ENCODE data around the gene ZNF202. TPM values are rescaled to one million over a fixed set of nuclear protein-coding genes. Genes with fewer than 3 reads are reported as not detected.

ZNF202 gene
- total RNA-seq, 3 donors from 2014 or later, result 10.6 to 11.9 (median 11.1) TPM

DNA sequence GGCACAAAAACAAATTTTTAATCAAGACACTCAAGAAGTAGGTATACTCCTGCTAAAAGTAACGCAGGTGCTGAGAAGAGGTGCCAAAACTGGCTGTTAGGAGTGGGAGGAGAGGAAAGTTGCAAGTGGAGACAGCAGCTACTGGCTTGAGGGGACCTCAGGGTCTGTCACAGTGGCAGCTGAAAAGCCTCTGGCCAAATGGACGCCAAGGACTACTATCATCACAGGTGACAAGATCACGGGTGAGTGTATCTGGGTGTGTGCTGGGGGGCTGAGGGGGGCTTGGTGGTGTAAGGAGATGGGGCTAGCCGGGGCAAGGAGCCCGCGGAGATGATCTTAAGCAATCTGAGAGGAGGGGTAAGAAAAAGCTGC lies 687 bp downstream of the ZNF202 start:
- no peaks in the 10 kb centered on the region for H3K36me3 ChIP-seq (ENCODE audit: low read depth)
- intact Hi-C loops (cut with DNase I, micrococcal nuclease), result no loop called here
- H3K4me3 ChIP-seq, result peak overlapping the region; percentile 66
- DNase-seq, result no peak
- ATAC-seq, result peak; percentile 5
- peaks cover 11% of the 10 kb centered on the region for H3K4me1 ChIP-seq (ENCODE audit: low read depth)
- no peaks in the 10 kb centered on the region for H3K9me3 ChIP-seq
- TF ChIP-seq, protein P1, sequence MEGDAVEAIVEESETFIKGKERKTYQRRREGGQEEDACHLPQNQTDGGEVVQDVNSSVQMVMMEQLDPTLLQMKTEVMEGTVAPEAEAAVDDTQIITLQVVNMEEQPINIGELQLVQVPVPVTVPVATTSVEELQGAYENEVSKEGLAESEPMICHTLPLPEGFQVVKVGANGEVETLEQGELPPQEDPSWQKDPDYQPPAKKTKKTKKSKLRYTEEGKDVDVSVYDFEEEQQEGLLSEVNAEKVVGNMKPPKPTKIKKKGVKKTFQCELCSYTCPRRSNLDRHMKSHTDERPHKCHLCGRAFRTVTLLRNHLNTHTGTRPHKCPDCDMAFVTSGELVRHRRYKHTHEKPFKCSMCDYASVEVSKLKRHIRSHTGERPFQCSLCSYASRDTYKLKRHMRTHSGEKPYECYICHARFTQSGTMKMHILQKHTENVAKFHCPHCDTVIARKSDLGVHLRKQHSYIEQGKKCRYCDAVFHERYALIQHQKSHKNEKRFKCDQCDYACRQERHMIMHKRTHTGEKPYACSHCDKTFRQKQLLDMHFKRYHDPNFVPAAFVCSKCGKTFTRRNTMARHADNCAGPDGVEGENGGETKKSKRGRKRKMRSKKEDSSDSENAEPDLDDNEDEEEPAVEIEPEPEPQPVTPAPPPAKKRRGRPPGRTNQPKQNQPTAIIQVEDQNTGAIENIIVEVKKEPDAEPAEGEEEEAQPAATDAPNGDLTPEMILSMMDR (IDR thresholded peaks at IDR 0.05), result no peak

DNA sequence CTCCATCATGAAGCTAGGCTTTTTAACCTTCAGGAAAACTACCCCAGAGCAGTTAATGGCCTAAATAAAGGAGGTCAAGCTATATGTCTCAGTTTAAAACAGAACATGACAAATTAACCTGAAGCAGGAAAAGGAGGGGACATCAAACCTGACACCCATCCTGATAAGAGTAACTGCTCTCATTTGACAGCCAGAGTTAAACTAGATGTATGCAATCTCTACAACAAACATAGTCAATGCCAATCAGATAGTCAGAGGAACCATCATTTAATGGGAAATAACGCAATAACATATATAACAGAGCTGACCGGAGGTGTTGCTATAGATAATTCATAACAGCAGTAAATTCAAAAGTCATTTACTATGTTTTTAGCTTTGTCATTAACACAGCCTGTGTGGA lies 3.1 kb downstream of the ZNF202 start:
- Histone ChIP-seq H3K4me1 (ENCODE audit: low read depth) (peaks cover 11% of the 10 kb centered on the region), H3K9me3 (no peaks in the 10 kb centered on the region), H3K4me3 (no peak overlapping the region), H3K36me3 (ENCODE audit: low read depth) (no peaks in the 10 kb centered on the region)
- TF ChIP-seq, protein P1 (IDR thresholded peaks at IDR 0.05), result no peak
- DNase-seq, result no peak
- no peak for ATAC-seq
- intact Hi-C loops (cut with DNase I, micrococcal nuclease), result no loop called here

DNA sequence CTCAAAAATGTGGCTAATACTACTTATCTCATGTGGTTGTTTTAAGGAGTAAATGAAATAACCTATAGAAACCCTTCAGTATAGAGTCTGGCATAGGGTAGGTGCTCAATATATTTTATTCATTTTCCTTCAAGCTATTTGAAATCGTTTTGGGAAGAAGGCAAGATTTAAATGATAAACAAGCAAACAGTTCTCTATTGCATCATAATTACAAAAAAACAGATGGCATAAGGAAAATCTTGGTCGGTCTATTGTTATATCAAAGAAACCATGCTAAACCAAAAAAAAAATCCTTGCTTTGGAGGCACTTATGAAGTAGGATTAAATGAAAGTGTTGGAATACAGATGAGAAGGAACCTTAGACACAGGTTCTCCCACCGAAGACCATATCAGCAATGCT lies 4.7 kb downstream of the ZNF202 start:
- TF ChIP-seq, protein P1 (IDR thresholded peaks at IDR 0.05), result no peak
- ATAC-seq (no peak), DNase-seq (no peak)
- intact Hi-C loops (cut with DNase I, micrococcal nuclease), result no loop called here
- no peak overlapping the region for H3K4me3 ChIP-seq
- peaks cover 11% of the 10 kb centered on the region for H3K4me1 ChIP-seq (ENCODE audit: low read depth)
- H3K36me3 ChIP-seq (ENCODE audit: low read depth), result no peaks in the 10 kb centered on the region
- no peaks in the 10 kb centered on the region for H3K9me3 ChIP-seq

DNA sequence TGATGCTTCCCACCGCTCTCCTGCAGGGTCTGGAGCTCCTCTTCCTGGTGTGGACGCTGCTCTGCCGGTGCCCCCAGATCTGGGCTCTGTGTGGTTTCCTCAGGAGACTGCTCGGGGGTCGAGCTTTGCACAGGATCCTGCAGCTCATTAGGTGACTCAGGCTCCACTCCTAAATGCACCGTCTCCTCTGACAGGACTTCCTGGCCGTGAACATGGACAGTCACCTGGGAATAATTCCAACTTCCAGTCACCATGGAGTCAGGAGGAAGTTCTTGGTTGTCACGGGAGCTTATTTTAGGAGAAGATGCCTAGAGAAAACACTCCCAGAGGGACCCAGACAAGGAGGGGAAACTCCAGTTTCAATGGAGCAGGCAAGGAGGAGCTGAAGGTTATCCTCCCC lies 11.9 kb downstream of the ZNF202 start:
- no peaks in the 10 kb centered on the region for H3K4me1 ChIP-seq (ENCODE audit: low read depth)
- no peak overlapping the region for H3K4me3 ChIP-seq
- intact Hi-C loops (cut with DNase I, micrococcal nuclease), result no loop called here
- DNase-seq (no peak), ATAC-seq (no peak)
- no peaks in the 10 kb centered on the region for H3K9me3 ChIP-seq
- peaks cover 23% of the 10 kb centered on the region for H3K36me3 ChIP-seq (ENCODE audit: low read depth)
- TF ChIP-seq, protein P1 (IDR thresholded peaks at IDR 0.05), result no peak

DNA sequence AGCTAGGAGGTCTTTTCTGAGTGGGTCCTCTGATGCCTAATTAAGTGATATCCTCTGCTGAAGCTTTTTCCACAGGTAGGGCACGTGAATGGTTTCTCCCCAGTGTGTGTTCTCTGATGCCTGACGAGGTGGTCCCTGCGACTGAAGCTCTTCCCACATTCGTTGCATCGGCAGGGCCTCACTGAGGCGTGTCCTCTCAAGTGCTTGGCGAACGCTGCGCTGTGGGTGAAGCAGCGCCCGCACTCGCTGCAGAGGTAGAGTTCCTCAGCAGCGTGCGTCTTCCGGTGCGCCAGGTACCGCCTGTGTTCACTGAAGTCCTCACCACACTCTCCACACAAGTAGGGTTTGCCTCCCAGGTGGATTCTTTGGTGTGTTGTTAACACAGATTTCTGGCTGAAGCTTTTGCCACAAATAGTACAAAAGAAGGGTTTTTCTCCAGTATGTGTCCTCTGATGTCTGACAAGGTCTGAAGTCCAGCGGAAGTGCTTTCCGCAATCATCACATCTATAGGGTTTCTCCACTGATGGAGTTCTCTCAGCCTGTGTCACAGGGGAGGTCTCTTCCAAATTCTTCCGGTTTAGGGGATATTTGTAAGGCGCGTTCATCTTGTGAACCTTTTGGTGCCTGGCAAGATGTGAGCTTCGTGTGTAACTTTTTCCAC lies 15.3 kb downstream of the ZNF202 start:
- TF ChIP-seq, protein P1 (IDR thresholded peaks at IDR 0.05), result no peak
- intact Hi-C loops (cut with DNase I, micrococcal nuclease), result no loop called here
- H3K36me3 ChIP-seq (ENCODE audit: low read depth), result peaks cover 23% of the 10 kb centered on the region

DNA sequence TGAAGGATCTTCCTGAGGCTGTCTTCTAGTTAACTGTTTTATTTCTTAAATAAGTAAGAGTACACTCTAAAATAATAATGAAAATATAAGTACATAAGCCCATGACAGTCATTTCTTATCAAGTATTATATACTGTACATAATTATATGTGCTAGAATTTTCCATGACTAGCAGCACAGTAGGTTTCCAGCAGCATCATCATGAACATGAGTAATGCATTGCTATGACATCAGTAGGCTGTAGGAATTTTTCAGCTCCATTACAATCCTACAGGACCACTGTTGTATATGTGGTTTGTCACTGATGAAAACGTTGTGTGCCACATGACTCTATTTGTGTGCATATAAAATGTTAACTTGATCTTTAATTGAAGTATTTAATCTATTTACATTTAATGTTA lies 22.0 kb downstream of the ZNF202 start:
- Histone ChIP-seq H3K4me3 (no peak overlapping the region), H3K9me3 (no peaks in the 10 kb centered on the region), H3K4me1 (ENCODE audit: low read depth) (no peaks in the 10 kb centered on the region), H3K36me3 (ENCODE audit: low read depth) (no peaks in the 10 kb centered on the region)
- TF ChIP-seq, protein P1 (IDR thresholded peaks at IDR 0.05), result no peak
- DNase-seq, result no peak
- ATAC-seq, result no peak
- intact Hi-C loops (cut with DNase I, micrococcal nuclease), result loop anchor here in 1 of 2 donors (10.0 kb wide), 1 partner anchor 135 kb away; no protein-coding TSS in a partner anchor

More for the DNA sequence above, 15.3 kb downstream of the ZNF202 start:
- Histone ChIP-seq H3K9me3 (no peaks in the 10 kb centered on the region), H3K4me1 (ENCODE audit: low read depth) (no peaks in the 10 kb centered on the region), H3K4me3 (no peak overlapping the region)
- ATAC-seq (no peak), DNase-seq (no peak)

Data from mucosa of descending colon (tissue), 3 donors.